Measurements from ENCODE around the gene TIPRL. TPM values are rescaled to one million over a fixed set of nuclear protein-coding genes. Genes with fewer than 3 reads are reported as not detected.

The TIPRL gene
- 39.1 and 44.5 TPM in 2 replicates for total RNA-seq (2014; rRNA removed; shearing (Covaris generic))

DNA sequence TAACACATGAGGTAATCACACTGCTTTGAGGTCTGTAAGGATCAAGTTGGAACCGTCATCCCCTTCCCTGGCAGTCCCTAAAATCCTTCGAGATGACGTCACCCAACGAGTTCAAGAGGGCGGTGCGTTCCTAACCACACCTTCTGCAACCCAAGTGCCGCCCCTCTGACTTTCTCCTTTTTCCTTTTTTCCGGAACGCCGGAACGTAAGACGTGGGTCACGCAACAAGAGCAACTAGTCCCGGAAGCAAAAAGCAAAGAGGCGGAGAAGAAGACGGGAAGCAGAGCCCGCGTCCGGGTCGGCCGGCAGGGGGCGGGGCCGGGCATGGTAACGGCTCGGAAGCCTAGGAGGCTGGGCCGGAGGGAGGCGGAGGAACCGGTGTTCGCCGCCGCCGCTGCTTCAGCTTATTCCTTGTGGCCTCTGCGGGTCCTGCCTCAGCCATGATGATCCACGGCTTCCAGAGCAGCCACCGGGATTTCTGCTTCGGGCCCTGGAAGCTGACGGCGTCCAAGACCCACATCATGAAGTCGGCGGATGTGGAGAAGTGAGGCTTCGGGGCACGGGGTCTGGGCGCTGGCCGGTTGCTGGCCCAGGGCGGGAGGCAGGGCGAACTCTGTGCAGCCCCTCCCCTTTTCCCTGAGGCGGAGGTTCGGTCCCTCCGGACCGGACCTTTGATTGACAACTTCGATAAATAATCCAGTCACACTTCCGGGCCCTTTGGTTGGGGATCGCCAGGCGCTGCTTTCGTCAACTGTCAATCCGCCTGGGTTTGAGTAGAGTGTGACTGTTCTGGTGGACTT, at the start of gene TIPRL:
Gene TIPRL, plus strand, starts transcription at position 325 of the 800 bp plus-strand sequence. Its CDS starts 116 bp downstream, at position 441.
- peak; percentile 91 for DNase-seq

DNA sequence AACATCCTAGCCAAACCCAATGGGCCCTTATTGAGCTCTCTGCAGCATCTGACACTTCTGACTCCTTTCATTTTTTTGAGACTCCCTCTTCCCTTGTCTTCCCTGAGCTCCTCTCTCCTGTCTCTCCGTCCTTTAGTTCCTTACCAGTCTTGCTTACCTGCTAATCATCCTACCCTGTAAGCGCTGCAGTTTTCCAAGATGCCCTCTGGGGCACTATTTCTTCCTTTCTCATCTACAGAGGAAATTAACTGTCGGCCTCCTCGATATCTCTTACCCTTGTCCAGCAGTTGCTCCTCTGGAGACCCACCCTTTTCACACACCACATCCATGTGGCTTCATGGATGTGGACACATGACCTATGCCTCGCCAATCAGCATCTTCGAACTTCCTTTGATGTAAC, 48.8 kb upstream of the TIPRL start:
- peaks cover 4% of the 10 kb centered on the region for H3K27me3 ChIP-seq (ENCODE audit: control insufficient read depth, insufficient read depth, low read length)
- DNase-seq, result no peak
- H3K36me3 ChIP-seq (replicated peaks; ENCODE audit: control insufficient read depth, insufficient read depth, low read length), result no peaks in the 10 kb centered on the region
- H3K4me3 ChIP-seq (ENCODE audit: insufficient read depth, low read depth, low read length), result no peak overlapping the region

More for the DNA sequence above, at the start of gene TIPRL:
- no peaks in the 10 kb centered on the region for H3K27me3 ChIP-seq (ENCODE audit: control insufficient read depth, insufficient read depth, low read length)
- H3K36me3 ChIP-seq (replicated peaks; ENCODE audit: control insufficient read depth, insufficient read depth, low read length), result no peaks in the 10 kb centered on the region
- peak within 1 kb of the TSS; percentile 90 for H3K4me3 ChIP-seq (ENCODE audit: insufficient read depth, low read depth, low read length)

GRCh38 chr1:168134132-168134531, 44.6 kb upstream of the TIPRL start:
- Histone ChIP-seq H3K27me3 (ENCODE audit: control insufficient read depth, insufficient read depth, low read length) (peaks cover 21% of the 10 kb centered on the region), H3K36me3 (replicated peaks; ENCODE audit: control insufficient read depth, insufficient read depth, low read length) (no peaks in the 10 kb centered on the region), H3K4me3 (ENCODE audit: insufficient read depth, low read depth, low read length) (no peak overlapping the region)
- no peak for DNase-seq

DNA sequence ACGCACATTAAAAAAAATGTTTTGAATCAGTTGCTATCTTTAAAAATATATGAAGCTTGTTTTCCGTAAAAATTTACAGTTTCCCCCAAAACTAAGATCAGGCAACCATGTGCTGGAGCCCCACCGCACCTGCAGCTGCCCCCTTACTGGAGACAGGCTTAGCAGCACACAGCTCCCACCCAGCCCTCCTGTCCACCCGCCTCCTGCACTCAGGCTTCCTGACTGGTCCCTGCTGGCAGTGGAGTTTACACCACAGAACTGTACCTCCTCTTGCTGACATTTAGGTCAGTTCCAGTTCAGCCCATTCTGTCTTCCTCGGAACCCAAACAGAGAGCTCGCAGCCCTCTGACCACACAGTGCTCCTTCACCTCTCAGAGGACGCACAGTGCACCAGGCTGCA, 44.1 kb upstream of the TIPRL start:
- DNase-seq, result no peak
- H3K4me3 ChIP-seq (ENCODE audit: insufficient read depth, low read depth, low read length), result no peak overlapping the region
- no peaks in the 10 kb centered on the region for H3K36me3 ChIP-seq (replicated peaks; ENCODE audit: control insufficient read depth, insufficient read depth, low read length)
- H3K27me3 ChIP-seq (ENCODE audit: control insufficient read depth, insufficient read depth, low read length), result peaks cover 21% of the 10 kb centered on the region

- H3K27me3 ChIP-seq (ENCODE audit: control insufficient read depth, insufficient read depth, low read length), result peaks cover 21% of the 10 kb centered on the region
- no peaks in the 10 kb centered on the region for H3K36me3 ChIP-seq (replicated peaks; ENCODE audit: control insufficient read depth, insufficient read depth, low read length)
- peak overlapping the region; percentile 79 for H3K4me3 ChIP-seq (ENCODE audit: insufficient read depth, low read depth, low read length)
- DNase-seq, result peak; percentile 56
Observed at GRCh38 chr1:168135116-168135920, 43.4 kb upstream of the TIPRL start.

DNA sequence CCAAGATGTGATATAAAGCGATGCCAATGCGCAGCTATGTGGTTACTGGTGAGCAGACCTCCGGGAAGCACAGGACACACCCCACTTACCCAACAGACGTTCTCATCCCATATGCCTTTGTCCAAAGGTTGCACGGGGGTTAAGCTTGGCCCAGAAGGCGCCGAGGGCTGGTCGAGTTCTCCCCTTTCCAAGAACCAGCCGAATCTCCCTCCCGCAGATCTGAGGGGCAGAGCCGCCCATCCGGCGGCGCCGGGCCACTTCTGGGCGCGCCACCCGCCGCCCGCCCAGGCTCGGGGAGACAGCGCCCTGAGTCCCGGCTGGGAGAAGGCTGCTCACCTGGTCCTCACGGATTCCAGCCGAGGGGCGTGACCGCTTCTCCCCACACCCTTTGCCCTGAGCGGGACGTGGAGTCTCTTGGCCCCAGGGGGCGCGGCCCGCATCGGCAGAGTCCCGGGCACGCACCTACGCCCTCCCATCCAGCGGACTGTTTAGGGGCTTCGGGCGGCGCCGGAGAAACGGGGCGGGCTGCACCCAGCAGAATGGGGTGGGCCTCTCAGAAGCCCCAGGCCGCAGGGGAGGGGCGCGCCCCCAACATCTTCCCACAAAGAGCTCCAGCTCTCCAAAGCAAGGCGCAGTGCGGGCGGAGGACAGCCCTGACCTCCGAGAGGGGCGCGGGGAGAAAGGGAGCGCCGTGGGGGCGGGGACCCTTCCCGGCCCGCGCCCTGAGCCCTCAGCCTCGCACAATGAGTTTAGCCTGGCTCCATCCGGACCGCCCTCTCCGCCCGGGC, 42.6 kb upstream of the TIPRL start:
- no peaks in the 10 kb centered on the region for H3K36me3 ChIP-seq (replicated peaks; ENCODE audit: control insufficient read depth, insufficient read depth, low read length)
- peak overlapping the region; percentile 79 for H3K4me3 ChIP-seq (ENCODE audit: insufficient read depth, low read depth, low read length)
- H3K27me3 ChIP-seq (ENCODE audit: control insufficient read depth, insufficient read depth, low read length), result peaks cover 21% of the 10 kb centered on the region
- DNase-seq, result peak; percentile 75

- DNase-seq, result peak; percentile 91
- peaks cover 21% of the 10 kb centered on the region for H3K27me3 ChIP-seq (ENCODE audit: control insufficient read depth, insufficient read depth, low read length)
- peak within 1 kb of the TSS; percentile 79 for H3K4me3 ChIP-seq (ENCODE audit: insufficient read depth, low read depth, low read length)
- no peaks in the 10 kb centered on the region for H3K36me3 ChIP-seq (replicated peaks; ENCODE audit: control insufficient read depth, insufficient read depth, low read length)
Observed at GRCh38 chr1:168136709-168137514, 41.9 kb upstream of the TIPRL start, which contains the start of gene GPR161. GPR161 (minus strand) TSS chr1:168136930; CDS start chr1:168104850, 32,080 bp downstream.

GRCh38 chr1:168137515-168137821, 41.3 kb upstream of the TIPRL start:
- no peak for DNase-seq
- no peaks in the 10 kb centered on the region for H3K36me3 ChIP-seq (replicated peaks; ENCODE audit: control insufficient read depth, insufficient read depth, low read length)
- H3K4me3 ChIP-seq (ENCODE audit: insufficient read depth, low read depth, low read length), result peak overlapping the region; percentile 79
- peaks cover 21% of the 10 kb centered on the region for H3K27me3 ChIP-seq (ENCODE audit: control insufficient read depth, insufficient read depth, low read length)

DNA sequence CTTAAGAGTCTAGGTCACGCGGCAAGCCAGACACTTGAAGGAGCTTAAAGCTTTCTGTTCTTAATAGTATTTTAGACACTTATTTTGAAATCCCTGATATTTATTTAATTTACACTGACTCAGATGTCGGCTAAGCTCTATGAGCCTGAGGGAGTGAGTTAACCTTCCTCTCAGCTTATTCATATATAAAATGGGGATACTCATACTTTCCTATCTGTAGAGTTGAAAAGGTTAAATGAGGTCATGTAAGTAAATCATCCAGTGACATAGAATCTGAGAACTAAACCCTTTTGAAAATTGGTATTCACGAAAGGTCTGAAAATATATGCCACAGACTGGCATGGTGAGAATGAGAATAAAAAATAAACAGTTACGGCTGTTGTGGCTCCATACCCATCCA, 40.6 kb upstream of the TIPRL start:
- H3K4me3 ChIP-seq (ENCODE audit: insufficient read depth, low read depth, low read length), result no peak overlapping the region
- H3K27me3 ChIP-seq (ENCODE audit: control insufficient read depth, insufficient read depth, low read length), result peaks cover 21% of the 10 kb centered on the region
- no peak for DNase-seq
- no peaks in the 10 kb centered on the region for H3K36me3 ChIP-seq (replicated peaks; ENCODE audit: control insufficient read depth, insufficient read depth, low read length)

DNA sequence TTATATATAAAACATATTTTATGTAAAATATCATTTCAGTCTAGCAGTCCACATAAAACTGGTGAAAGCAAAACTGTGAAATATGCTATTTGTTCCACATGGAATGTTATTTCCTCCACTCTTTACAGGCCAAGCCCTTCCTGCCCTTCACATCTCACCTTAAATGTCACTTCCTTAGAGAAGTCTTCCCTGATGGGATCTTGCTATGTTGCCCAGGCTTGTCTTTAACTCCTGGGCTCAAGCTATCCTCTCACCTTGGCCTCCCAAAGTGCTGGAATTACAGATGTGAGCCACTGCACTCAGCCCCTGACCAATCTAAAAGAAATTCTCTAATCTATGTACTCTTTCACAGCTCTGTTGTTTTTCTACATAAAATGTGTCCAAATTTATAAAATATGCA, 39.7 kb upstream of the TIPRL start:
- Histone ChIP-seq H3K36me3 (replicated peaks; ENCODE audit: control insufficient read depth, insufficient read depth, low read length) (no peaks in the 10 kb centered on the region), H3K27me3 (ENCODE audit: control insufficient read depth, insufficient read depth, low read length) (peaks cover 21% of the 10 kb centered on the region), H3K4me3 (ENCODE audit: insufficient read depth, low read depth, low read length) (no peak overlapping the region)
- no peak for DNase-seq

- DNase-seq, result no peak
- Histone ChIP-seq H3K27me3 (ENCODE audit: control insufficient read depth, insufficient read depth, low read length) (peaks cover 2% of the 10 kb centered on the region; the same call in 1 of the 2 replicates), H3K4me3 (ENCODE audit: insufficient read depth, low read depth, low read length) (no peak overlapping the region), H3K36me3 (replicated peaks; ENCODE audit: control insufficient read depth, insufficient read depth, low read length) (no peaks in the 10 kb centered on the region)
Observed at GRCh38 chr1:168141871-168142385, 36.8 kb upstream of the TIPRL start.

GRCh38 chr1:168145184-168146159, 33.3 kb upstream of the TIPRL start:
- Histone ChIP-seq H3K36me3 (replicated peaks; ENCODE audit: control insufficient read depth, insufficient read depth, low read length) (no peaks in the 10 kb centered on the region), H3K4me3 (ENCODE audit: insufficient read depth, low read depth, low read length) (no peak overlapping the region), H3K27me3 (ENCODE audit: control insufficient read depth, insufficient read depth, low read length) (no peaks in the 10 kb centered on the region)
- peak; percentile 94 for DNase-seq

GRCh38 chr1:168146160-168146539, 32.6 kb upstream of the TIPRL start:
- Histone ChIP-seq H3K27me3 (ENCODE audit: control insufficient read depth, insufficient read depth, low read length) (no peaks in the 10 kb centered on the region), H3K36me3 (replicated peaks; ENCODE audit: control insufficient read depth, insufficient read depth, low read length) (no peaks in the 10 kb centered on the region), H3K4me3 (ENCODE audit: insufficient read depth, low read depth, low read length) (no peak overlapping the region)
- DNase-seq, result no peak
